ENCODE measurements around the gene ANKS1B.

DNA sequence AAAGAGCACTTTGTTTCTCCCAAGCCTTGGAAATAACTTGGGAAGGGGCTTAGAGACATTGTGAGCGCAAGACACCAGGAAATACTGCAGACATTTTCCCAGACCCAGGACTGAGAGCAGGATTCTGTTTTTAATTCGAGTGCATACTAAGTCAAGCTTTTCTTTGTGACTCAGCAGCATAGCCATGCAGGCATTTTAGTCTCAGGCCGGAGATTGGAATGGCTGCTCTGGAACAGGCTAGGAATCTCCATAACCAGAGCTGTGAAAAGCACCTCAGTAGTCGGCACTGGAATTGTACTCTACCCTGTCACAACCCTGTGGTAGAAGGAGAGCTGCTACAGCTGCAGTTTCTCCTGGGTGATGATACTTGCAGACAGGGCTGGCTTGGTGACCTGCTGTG is 366.1 kb downstream of the ANKS1B start:
- no peak for TF ChIP-seq NBN (IDR thresholded peaks at IDR 0.05)
- no peak for TF ChIP-seq EZH2 (IDR thresholded peaks at IDR 0.05; ENCODE audit: borderline replicate concordance, control insufficient read depth, low read depth, low read length)
- no peak for TF ChIP-seq CHD1 (IDR thresholded peaks at IDR 0.05; ENCODE audit: low read depth, low read length)
- TF ChIP-seq JUND (IDR thresholded peaks at IDR 0.05; ENCODE audit: low read depth, low read length) = no peak
- no peak for TF ChIP-seq POLR2A (IDR thresholded peaks at IDR 0.05; ENCODE audit: low read depth, low read length)
- no peak for TF ChIP-seq STAT3 (IDR thresholded peaks at IDR 0.05; ENCODE audit: low read depth, low read length)
